Renal cortical epithelial cell (primary cell): ENCODE results near the gene LRP1B. TPM values are rescaled to one million over a fixed set of nuclear protein-coding genes. Genes with fewer than 3 reads are reported as not detected.

Source experiments
- DNase-seq: peaks from one replicate; pipeline ENCODE4 v3.0.0-alpha.2; 2011; ENCODE audit warnings: low read depth
- total RNA-seq: library from RNA; depleted of rRNA; stranded (reverse); fragments of >200 nt; gene quantifications from 2 replicates; pipeline ENCODE4 v1.2.3, GENCODE V29; 2014

Gene LRP1B
- total RNA-seq, 1 donor from 2014 or later = 4.3 TPM

DNA sequence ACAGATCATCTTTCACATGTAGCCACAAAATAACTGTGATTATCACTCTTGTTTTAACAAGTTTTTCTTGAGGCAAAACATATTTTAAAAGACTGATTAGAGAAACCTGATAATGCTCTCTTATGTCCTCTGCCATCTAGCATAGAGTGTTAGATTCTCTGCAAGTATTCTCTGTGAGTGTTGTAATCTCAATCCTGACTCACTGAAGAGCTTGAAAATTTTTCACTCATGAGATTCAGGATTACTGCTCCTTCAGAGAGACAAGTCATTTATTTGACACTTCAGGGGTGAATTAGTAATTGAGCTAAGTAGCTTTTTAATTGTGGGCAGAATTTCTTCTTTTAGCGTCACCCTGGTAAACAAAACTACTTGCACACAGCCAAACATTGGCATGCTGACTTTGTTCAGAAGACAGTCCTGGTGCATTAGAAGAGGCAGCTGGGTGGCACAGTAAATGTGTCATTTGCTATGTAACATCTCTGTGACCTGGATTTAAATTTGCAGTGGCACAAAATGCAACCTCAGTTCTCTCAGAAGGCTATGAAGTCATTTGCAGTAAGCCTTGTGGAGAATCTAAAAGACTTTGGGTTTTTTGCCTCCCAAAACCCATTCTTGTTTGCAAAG is 172.9 kb downstream of the LRP1B start:
- DNase-seq = peak; percentile 13

DNA sequence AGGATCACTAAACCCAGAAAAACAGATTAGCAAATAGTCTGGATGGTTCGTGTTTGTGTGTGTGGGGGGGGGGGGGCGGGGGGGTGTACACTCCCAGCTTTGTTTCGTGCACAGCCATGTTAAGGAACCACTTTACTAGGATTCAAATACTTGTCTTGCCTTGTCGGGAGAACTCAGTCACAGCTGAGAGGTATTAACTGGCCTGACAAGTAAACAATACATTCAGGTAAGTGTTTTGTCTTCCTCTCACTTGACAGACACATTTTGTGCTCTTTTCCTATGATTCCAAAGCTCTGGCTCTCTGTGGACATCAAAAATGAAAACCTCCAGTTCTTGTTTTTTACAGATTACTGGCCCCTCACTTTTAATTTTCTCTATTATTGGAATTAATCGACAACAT is 173.5 kb downstream of the LRP1B start:
- DNase-seq = no peak

- DNase-seq = no peak
Measured at GRCh38 chr2:141947396-141948114, 183.3 kb downstream of the LRP1B start.

- no peak for DNase-seq
Measured at GRCh38 chr2:141946016-141946415, 184.8 kb downstream of the LRP1B start.

- DNase-seq = no peak
Measured at GRCh38 chr2:141943918-141944317, 186.9 kb downstream of the LRP1B start.

DNA sequence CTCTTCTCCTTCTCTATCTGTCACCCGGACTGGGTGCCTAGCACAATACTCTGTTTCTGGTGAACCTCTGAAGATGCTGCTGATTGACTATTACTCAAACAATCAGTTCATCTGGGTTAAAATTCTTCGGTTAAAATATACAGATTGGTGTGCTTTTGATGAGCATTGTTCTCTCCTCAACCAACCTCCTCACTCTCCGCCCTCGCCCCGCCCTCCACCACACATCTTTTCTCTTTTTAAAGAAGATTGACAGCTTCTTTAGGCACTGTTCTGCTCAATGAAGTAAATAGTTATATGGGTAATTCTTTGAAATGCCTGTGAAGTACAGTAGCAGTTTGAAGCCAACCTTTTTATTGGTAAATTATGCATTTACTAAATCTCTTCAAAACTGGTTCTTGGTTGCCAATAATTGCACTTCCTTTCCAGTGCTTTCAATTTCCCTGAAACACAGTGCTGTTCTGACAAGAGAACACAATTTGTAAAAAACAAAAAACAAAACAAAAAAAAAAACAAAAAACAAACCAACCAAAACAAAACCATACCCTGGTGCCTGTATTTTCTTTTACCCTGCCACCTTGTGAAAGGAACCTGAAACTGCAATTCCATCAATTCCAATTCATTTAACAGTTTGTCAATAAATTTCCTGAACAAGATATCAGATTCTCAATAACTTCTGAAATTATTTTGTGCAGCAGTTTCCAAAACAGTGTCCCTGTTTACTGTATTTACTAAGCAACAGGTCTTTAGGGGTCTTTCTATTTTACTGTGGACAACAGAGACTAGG is 188.6 kb downstream of the LRP1B start:
- no peak for DNase-seq

GRCh38 chr2:141941210-141941714 is 189.6 kb downstream of the LRP1B start:
- DNase-seq = no peak

- no peak for DNase-seq
Measured at GRCh38 chr2:141940709-141941108, 190.1 kb downstream of the LRP1B start.

- no peak for DNase-seq
Measured at GRCh38 chr2:141933226-141933625, 197.6 kb downstream of the LRP1B start.

DNA sequence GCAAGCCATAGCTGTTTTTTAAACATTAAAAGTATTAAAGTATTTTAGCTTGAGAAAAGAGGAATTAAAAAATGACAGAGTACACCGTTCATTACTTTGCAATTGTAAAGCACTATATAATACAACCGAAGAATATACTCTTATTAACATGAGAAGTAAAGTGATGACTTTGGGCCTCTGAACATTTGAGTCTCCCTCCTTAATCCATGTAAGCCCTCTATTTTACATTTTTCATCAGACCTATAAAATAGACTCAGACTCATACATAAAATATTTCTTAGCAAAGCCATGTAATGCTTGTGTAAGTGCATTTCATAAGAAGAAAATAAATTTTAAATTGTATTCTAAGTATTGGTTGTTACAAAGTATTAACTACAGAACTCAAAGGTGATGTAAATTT is 198.6 kb downstream of the LRP1B start:
- no peak for DNase-seq

GRCh38 chr2:141931797-141932196 is 199.0 kb downstream of the LRP1B start:
- no peak for DNase-seq

GRCh38 chr2:141930803-141931202 is 200.0 kb downstream of the LRP1B start:
- DNase-seq = no peak

GRCh38 chr2:141929331-141930252 is 201.2 kb downstream of the LRP1B start:
- no peak for DNase-seq

- DNase-seq = no peak
Measured at GRCh38 chr2:141928476-141928875, 202.3 kb downstream of the LRP1B start.

- no peak for DNase-seq
Measured at GRCh38 chr2:141927536-141927935, 203.3 kb downstream of the LRP1B start.

GRCh38 chr2:141925511-141925910 is 205.3 kb downstream of the LRP1B start:
- no peak for DNase-seq

DNA sequence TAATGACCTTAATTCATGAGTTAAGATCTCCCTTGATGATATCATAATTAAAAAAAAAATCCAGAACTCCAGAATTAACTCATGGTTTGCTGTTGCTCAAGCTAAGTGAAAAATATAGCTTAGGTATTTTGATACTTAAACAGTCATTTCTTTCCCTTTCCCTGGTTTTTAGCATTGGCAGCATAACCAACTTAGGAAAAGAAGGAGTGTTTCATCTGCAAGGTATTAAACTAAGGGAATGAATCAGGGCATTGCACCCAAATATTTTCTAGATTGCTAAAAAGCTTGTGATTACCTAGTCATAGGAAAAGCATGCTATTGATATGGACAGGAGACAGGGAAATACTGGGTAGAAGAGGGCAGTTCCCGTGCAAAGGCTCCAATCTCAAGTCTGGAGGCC is 207.2 kb downstream of the LRP1B start:
- DNase-seq = peak; percentile 51

GRCh38 chr2:141911485-141912066 is 219.2 kb downstream of the LRP1B start:
- DNase-seq = peak; percentile 36

- DNase-seq = no peak
Measured at GRCh38 chr2:141906678-141907077, 224.1 kb downstream of the LRP1B start.

- DNase-seq = no peak
Measured at GRCh38 chr2:141900826-141901225, 230.0 kb downstream of the LRP1B start.

- peak; percentile 3 for DNase-seq
Measured at GRCh38 chr2:141899740-141900139, 231.1 kb downstream of the LRP1B start.
